ENCODE measurements around the gene PTGER4.

Gene PTGER4

DNA sequence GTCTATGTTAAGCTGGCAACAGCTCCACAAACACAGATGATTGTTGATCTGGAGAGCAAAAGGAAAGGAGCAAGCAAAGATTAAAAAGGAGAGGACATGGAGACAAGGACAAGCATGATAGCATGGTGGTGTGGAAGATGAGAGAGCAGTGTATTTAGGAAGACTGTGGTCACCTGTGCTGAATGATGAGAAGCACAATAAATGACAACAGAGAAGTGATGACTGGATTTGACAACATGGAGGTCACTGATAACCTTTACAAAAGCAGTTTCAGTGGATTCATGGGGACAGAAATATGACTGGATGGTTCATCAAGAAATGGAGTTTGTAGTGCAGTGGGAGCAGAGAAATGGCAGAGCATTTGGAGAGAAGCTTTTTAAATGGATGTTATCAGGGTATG is 55.9 kb downstream of the PTGER4 start:
- DNase-seq (ENCODE audit: low read depth) = no peak
- TF ChIP-seq, protein P1, sequence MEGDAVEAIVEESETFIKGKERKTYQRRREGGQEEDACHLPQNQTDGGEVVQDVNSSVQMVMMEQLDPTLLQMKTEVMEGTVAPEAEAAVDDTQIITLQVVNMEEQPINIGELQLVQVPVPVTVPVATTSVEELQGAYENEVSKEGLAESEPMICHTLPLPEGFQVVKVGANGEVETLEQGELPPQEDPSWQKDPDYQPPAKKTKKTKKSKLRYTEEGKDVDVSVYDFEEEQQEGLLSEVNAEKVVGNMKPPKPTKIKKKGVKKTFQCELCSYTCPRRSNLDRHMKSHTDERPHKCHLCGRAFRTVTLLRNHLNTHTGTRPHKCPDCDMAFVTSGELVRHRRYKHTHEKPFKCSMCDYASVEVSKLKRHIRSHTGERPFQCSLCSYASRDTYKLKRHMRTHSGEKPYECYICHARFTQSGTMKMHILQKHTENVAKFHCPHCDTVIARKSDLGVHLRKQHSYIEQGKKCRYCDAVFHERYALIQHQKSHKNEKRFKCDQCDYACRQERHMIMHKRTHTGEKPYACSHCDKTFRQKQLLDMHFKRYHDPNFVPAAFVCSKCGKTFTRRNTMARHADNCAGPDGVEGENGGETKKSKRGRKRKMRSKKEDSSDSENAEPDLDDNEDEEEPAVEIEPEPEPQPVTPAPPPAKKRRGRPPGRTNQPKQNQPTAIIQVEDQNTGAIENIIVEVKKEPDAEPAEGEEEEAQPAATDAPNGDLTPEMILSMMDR (IDR thresholded peaks at IDR 0.05; ENCODE audit: insufficient read depth, low read depth, low read length, missing control alignments) = no peak
- no peak overlapping the region for H3K4me3 ChIP-seq (ENCODE audit: low read length)

DNA sequence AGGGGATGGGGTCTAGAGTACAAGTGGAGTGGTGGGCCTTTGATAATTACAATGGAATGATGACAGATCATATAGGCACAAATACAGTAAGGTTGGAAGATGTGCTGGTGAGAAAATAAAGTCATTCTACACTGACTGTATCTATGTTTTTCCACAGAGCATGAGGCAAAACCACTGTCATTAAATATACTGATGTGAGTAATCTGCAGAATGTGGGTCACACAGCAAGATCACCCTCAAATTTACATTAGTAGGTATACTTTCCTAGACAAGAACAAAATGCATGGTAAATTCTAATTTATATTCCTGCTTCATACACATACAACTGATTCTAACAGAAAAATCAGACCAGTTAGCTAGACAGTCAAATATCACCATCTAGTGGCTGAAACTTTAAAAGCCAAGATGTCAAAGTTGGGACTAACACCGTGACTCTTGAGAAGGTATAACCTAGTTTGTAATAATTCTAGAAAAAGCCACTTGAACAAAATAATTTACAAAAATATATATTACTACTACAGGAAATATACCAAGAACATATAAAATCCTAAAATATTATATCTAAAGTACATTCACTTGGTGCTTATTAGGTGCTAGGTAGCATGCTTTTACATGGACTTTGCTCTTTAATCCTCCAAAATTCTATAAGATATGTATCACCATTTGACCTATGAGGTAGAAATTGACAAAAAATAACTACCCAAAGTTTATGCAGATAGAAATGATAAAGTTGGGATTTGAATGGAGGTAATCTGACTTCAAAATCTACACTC is 56.6 kb downstream of the PTGER4 start:
- TF ChIP-seq, protein P1 (IDR thresholded peaks at IDR 0.05; ENCODE audit: insufficient read depth, low read depth, low read length, missing control alignments) = peak; percentile 65
- DNase-seq (ENCODE audit: low read depth) = peak; percentile 63
- H3K4me3 ChIP-seq (ENCODE audit: low read length) = no peak overlapping the region

DNA sequence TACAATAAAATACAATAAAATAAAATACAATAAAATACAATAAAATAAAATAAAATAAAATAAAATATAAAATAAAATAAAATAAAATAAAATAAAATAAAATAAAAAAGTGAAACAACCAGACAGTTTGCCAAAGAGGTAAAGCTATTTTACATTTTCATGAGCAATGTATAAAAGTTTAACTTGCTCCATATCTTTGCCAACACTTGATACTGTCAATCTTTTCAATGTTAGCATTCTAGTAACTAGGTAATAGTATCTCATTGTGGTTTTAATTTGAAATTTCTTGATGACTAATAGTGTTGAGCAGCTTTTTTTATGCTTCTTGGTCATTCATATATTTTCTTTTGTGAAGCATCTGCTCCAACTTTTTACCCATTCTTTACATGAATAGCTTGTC is 58.8 kb downstream of the PTGER4 start:
- no peak overlapping the region for H3K4me3 ChIP-seq (ENCODE audit: low read length)
- no peak for DNase-seq (ENCODE audit: low read depth)
- TF ChIP-seq, protein P1 (IDR thresholded peaks at IDR 0.05; ENCODE audit: insufficient read depth, low read depth, low read length, missing control alignments) = no peak
